Measurements from ENCODE around the gene PXMP2.

- TF ChIP-seq CTCF (IDR thresholded peaks at IDR 0.05) (no peak), POLR2AphosphoS5 (IDR thresholded peaks at IDR 0.05) (no peak), EP300 (IDR thresholded peaks at IDR 0.05; ENCODE audit: low read depth) (no peak)
These were observed 38.0 kb upstream of the PXMP2 start for GRCh38 chr12:132649226-132649945.
